ENCODE measurements around the gene EXOC6.

EXOC6 gene

GRCh38 chr10:93081318-93081717 is 233.0 kb downstream of the EXOC6 start:
- DNase-seq (ENCODE audit: low read depth, low spot score) = no peak
- ChIA-PET POLR2A (no interaction called here), CTCF (interaction anchor here (1.0 to 6.3 kb wide), 24 partner anchors 8 to 429 kb away, joined by 3 to 92 read pairs (median 9); partner anchors contain the start of gene MYOF)
- no peak for TF ChIP-seq CTCF (IDR thresholded peaks at IDR 0.05; ENCODE audit: insufficient read depth, low read length, missing control alignments)
- H3K4me3 ChIP-seq (ENCODE audit: low read depth, low read length) = no peak overlapping the region

GRCh38 chr10:93081834-93082233 is 233.5 kb downstream of the EXOC6 start:
- ChIA-PET POLR2A (no interaction called here), CTCF (interaction anchor here (1.0 to 6.3 kb wide), 12 partner anchors 11 to 429 kb away, joined by 3 to 92 read pairs (median 7); partner anchors contain the start of gene MYOF)
- TF ChIP-seq CTCF (IDR thresholded peaks at IDR 0.05; ENCODE audit: insufficient read depth, low read length, missing control alignments) = no peak
- DNase-seq (ENCODE audit: low read depth, low spot score) = no peak
- H3K4me3 ChIP-seq (ENCODE audit: low read depth, low read length) = no peak overlapping the region

- no peak for TF ChIP-seq CTCF (IDR thresholded peaks at IDR 0.05; ENCODE audit: insufficient read depth, low read length, missing control alignments)
- no peak for DNase-seq (ENCODE audit: low read depth, low spot score)
- POLR2A ChIA-PET = no interaction called here
- no peak overlapping the region for H3K4me3 ChIP-seq (ENCODE audit: low read depth, low read length)
- CTCF ChIA-PET = interaction anchor here (0.7 to 1.4 kb wide), 4 partner anchors 23 to 425 kb away, joined by 3 to 4 read pairs (median 3); no protein-coding TSS in a partner anchor
Observed at GRCh38 chr10:93083743-93084539, 235.6 kb downstream of the EXOC6 start.

GRCh38 chr10:93085272-93085859 is 237.0 kb downstream of the EXOC6 start:
- ChIA-PET POLR2A (no interaction called here), CTCF (interaction anchor here (0.8 to 2.4 kb wide), 4 partner anchors 9 to 206 kb away, joined by 3 to 10 read pairs (median 4); no protein-coding TSS in a partner anchor)
- TF ChIP-seq CTCF (IDR thresholded peaks at IDR 0.05; ENCODE audit: insufficient read depth, low read length, missing control alignments) = no peak
- H3K4me3 ChIP-seq (ENCODE audit: low read depth, low read length) = no peak overlapping the region
- DNase-seq (ENCODE audit: low read depth, low spot score) = no peak

- no peak for DNase-seq (ENCODE audit: low read depth, low spot score)
- TF ChIP-seq CTCF (IDR thresholded peaks at IDR 0.05; ENCODE audit: insufficient read depth, low read length, missing control alignments) = no peak
- ChIA-PET CTCF (interaction anchor here (0.5 to 2.4 kb wide), 3 partner anchors 9 to 206 kb away, joined by 3 to 10 read pairs (median 3); no protein-coding TSS in a partner anchor), POLR2A (no interaction called here)
- no peak overlapping the region for H3K4me3 ChIP-seq (ENCODE audit: low read depth, low read length)
Observed at GRCh38 chr10:93086289-93086688, 238.0 kb downstream of the EXOC6 start.

GRCh38 chr10:93087846-93088245 is 239.5 kb downstream of the EXOC6 start:
- no peak for TF ChIP-seq CTCF (IDR thresholded peaks at IDR 0.05; ENCODE audit: insufficient read depth, low read length, missing control alignments)
- no peak for DNase-seq (ENCODE audit: low read depth, low spot score)
- H3K4me3 ChIP-seq (ENCODE audit: low read depth, low read length) = no peak overlapping the region
- POLR2A ChIA-PET = no interaction called here
- CTCF ChIA-PET = interaction anchor here (2.0 kb wide), 1 partner anchor 8 kb away, joined by 16 read pairs; no protein-coding TSS in a partner anchor

All from AG04449 (cell line).